ENCODE measurements around the gene ZNF519. TPM values are rescaled to one million over a fixed set of nuclear protein-coding genes. Genes with fewer than 3 reads are reported as not detected.
"Not testable (repeated sequence)": the region's sequence is repeated elsewhere in the genome, so short reads cannot be mapped to it uniquely, and the experiment has no call there.

The ZNF519 gene
- total and polyA plus RNA-seq, 4 donors: 12.7 to 19.2 (median 15.0) TPM

DNA sequence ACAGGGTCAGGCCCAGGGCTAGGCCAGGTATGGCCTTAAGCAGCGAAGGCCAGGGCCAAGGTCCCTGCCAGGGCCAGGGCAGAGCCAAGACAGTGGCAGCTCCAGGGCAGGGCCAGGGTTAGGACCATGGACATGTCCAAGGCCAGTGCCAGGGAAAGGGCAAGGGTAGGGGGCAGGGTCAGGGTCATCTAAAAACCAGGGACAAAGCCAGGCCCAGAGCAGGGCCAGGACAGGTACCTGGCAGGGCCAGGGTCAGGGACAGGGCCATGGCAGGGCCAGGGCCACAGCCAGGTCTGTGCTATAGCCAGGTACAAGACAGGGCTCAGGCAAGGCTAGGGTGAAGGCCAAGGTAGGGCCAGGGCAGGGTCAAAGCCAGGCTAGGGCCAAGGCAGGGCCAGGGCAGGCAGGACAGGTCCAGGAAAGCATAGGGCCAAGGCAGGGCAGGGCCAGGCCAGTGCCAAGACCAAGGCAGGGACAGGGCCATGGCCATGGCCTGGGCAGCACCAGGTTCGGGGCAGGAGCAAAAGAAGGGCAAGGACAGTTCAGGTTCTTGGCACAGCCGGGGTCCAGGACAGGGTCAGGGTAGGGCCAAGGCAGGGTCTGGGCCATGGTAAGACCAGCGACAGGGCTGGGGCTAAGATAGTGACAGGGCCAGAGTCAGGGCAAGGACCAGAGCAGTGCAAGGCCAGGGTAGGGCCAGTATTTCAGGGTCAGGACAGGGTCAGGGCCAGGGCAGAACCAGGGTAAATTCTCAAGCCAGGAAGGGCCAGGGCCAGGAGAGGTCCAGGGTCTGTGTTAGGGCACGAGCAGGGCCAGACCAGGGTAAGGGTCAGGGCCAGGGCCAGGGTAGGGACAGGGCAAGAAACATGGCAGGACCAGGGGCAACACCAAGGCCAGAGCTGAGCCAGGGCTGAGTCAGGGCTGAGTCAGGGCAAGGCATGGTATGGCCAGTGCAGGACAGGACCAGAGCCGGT, 40.2 kb upstream of the ZNF519 start:
- WGBS (ENCODE audit: insufficient coverage): 81% methylated on average over 5 of the region's 6 CpGs
- not testable (repeated sequence) for H3K9me3 ChIP-seq (ENCODE audit: control insufficient read depth, insufficient read depth, low read length); H3K4me1 ChIP-seq (ENCODE audit: control insufficient read depth, insufficient read depth, low read length); DNase-seq (ENCODE audit: low read depth in 4 of 6, low spot score in 6 of 6); H3K4me3 ChIP-seq (ENCODE audit: low read depth, low read length); H3K27ac ChIP-seq (ENCODE audit: low read depth, low read length); H3K27me3 ChIP-seq (ENCODE audit: control insufficient read depth, insufficient read depth, low read length); H3K36me3 ChIP-seq (ENCODE audit: control insufficient read depth, insufficient read depth, low read length)

DNA sequence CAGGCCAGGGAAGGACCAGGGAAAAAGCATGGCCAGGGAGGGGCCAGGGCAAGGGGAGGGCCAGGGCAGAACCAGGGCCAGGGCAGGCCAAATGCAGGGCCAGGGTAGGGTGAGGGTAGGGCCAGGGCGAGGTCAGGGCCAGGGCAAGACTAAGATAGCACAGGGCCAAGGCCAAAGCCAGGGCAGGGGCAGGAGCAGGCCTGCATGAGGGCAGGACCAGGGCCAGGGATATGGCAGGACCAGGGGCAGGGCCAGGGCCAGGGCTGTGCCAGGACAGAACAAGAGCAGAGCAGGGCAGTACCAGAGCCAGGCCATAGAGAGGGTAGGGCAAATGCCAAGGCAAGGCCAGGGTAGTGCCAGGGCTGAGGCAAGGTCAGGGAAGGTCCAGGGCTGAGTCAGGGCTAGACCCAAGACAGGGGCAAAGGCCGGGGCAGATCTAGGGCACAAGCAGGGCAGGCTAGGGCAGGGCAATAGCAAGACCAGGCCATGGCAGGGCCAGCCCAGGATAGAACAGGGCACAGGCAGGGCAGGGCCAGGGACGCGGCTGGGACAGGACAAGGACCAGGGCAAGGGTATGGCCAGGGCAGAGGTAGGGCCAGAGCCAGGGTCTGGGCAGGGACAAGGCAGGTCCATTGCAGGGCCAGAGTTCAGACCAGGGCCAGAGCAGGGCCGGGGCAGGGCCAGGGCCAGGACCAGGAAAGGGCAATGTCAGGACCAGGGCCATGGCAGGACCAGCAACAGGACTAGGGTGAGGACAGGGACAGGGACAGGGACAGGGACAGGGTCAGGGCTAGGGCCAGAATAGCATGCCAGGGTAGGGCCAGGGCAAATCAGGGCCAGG, 39.3 kb upstream of the ZNF519 start:
- 84% methylated on average over 5 of the region's 5 CpGs for WGBS (ENCODE audit: insufficient coverage)
- not testable (repeated sequence) for H3K36me3 ChIP-seq (ENCODE audit: control insufficient read depth, insufficient read depth, low read length)

DNA sequence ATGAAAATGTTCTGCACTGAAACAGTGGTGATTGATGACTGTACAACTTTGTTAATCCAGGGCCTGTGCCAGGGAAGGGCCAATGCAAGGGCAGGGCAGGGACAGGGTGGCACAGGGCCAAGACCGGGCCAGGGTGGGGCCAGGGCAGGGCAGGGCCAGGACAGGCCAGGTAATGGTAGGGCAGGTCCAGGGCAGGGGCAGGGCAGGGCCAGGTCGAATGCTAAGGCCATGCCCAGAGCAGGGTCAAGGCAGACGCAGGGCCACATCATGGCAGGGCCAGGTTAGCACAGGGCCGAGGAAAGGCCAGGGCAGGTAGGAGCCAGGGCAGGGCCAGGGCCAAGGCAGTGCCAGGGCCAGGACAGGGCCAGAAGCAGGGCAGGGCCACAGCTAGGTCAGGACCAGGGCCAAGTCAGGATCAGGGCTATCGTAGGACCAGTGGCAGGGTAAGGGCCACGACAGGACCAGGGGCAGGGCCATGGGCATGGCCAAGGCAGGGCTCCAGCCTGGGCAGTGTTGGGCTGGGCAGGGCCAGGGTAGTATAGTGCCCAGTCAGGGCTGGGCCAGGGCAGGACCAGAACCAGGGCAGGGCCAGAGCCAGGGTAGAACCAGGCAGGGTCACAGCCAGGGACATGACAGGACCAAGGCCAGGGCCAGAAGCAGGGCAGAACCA, 38.3 kb upstream of the ZNF519 start:
- H3K4me3 ChIP-seq (ENCODE audit: low read depth, low read length); H3K27ac ChIP-seq (ENCODE audit: low read depth, low read length); H3K9me3 ChIP-seq (ENCODE audit: control insufficient read depth, insufficient read depth, low read length); H3K27me3 ChIP-seq (ENCODE audit: control insufficient read depth, insufficient read depth, low read length); H3K36me3 ChIP-seq (ENCODE audit: control insufficient read depth, insufficient read depth, low read length); H3K4me1 ChIP-seq (ENCODE audit: control insufficient read depth, insufficient read depth, low read length); DNase-seq (ENCODE audit: low read depth in 4 of 6, low spot score in 6 of 6): not testable (repeated sequence)
- 83% methylated on average over 6 of the region's 6 CpGs for WGBS (ENCODE audit: insufficient coverage)

More for the DNA sequence above, 39.3 kb upstream of the ZNF519 start:
- not testable (repeated sequence) for H3K4me1 ChIP-seq (ENCODE audit: control insufficient read depth, insufficient read depth, low read length); DNase-seq (ENCODE audit: low read depth in 4 of 6, low spot score in 6 of 6); H3K4me3 ChIP-seq (ENCODE audit: low read depth, low read length); H3K27ac ChIP-seq (ENCODE audit: low read depth, low read length); H3K27me3 ChIP-seq (ENCODE audit: control insufficient read depth, insufficient read depth, low read length); H3K9me3 ChIP-seq (ENCODE audit: control insufficient read depth, insufficient read depth, low read length)

DNA sequence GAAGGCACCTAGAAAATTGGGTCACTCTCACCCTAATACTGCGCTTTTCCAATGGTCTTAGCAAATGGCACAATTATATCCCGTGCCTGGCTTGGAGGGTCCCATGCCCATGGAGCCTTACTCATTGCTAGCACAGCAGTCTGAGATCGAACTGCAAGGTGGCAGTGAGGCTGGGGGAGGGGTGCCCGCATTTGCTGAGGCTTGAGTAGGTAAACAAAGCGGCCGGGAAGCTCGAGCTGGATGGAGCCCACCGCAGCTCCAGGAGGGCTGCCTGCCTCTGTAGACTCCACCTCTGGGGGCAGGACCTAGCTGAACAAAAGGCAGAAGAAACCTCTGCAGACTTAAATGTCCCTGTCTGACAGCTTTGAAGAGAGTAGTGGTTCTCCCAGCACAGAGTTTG, 30.7 kb upstream of the ZNF519 start:
- not testable (repeated sequence) for H3K4me1 ChIP-seq (ENCODE audit: control insufficient read depth, insufficient read depth, low read length); DNase-seq (ENCODE audit: low read depth in 4 of 6, low spot score in 6 of 6); H3K9me3 ChIP-seq (ENCODE audit: control insufficient read depth, insufficient read depth, low read length); H3K36me3 ChIP-seq (ENCODE audit: control insufficient read depth, insufficient read depth, low read length); H3K27ac ChIP-seq (ENCODE audit: low read depth, low read length); H3K27me3 ChIP-seq (ENCODE audit: control insufficient read depth, insufficient read depth, low read length); H3K4me3 ChIP-seq (ENCODE audit: low read depth, low read length)
- 68% methylated on average over 7 of the region's 8 CpGs for WGBS (ENCODE audit: insufficient coverage)

DNA sequence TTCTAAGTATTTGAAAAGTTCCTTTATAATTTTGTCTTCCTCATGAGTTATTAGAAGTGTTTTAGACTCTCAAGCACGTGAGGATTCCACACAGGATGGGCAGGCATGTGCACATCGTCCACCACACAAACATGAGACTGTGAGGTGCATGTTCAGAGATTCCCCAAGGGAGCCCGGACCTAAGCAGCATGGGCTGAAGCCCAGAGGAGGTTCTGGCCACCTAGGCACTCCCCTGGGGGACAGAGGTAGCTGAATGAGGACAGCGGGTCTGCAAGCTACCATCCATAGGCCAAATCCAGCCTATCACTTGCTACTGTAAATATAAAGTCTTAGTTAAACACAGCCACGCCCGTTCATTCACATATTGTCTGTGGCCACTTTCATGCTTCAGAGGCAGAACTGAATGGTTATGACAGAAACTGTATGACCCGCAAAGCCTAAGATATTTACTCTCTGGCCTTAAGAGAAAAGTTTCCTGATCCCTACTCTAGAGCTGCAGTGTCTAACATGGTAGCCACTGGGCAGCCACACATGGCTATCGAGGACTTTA, 19.4 kb upstream of the ZNF519 start:
- not testable (repeated sequence) for H3K27ac ChIP-seq (ENCODE audit: low read depth, low read length); H3K4me3 ChIP-seq (ENCODE audit: low read depth, low read length); DNase-seq (ENCODE audit: low read depth in 4 of 6, low spot score in 6 of 6); H3K36me3 ChIP-seq (ENCODE audit: control insufficient read depth, insufficient read depth, low read length); H3K4me1 ChIP-seq (ENCODE audit: control insufficient read depth, insufficient read depth, low read length); H3K27me3 ChIP-seq (ENCODE audit: control insufficient read depth, insufficient read depth, low read length); H3K9me3 ChIP-seq (ENCODE audit: control insufficient read depth, insufficient read depth, low read length)
- 67% methylated on average over 1 of the region's 8 CpGs for WGBS (ENCODE audit: insufficient coverage)

DNA sequence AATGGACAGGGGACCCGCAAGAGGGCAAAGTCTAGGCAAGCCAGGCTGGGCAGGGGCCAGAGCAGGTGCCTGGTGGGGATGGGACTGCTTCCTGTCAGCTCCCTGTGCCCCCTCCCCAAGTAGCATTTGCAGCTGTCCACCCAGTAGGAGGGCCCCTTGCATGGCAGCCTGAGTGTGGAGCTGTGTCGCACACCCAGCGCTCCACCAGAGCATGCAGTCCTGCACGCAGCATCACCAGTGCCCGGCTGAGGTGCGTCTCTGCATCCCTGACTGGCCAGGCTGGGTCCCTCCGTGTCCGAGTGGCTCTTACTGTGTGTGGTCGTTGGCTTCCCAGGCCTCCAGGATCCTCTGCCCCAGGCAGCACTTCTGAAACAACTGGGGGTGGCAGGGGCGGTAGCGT, 18.5 kb upstream of the ZNF519 start:
- not testable (repeated sequence) for H3K36me3 ChIP-seq (ENCODE audit: control insufficient read depth, insufficient read depth, low read length); DNase-seq (ENCODE audit: low read depth in 4 of 6, low spot score in 6 of 6); H3K4me1 ChIP-seq (ENCODE audit: control insufficient read depth, insufficient read depth, low read length); H3K27me3 ChIP-seq (ENCODE audit: control insufficient read depth, insufficient read depth, low read length); H3K27ac ChIP-seq (ENCODE audit: low read depth, low read length); H3K9me3 ChIP-seq (ENCODE audit: control insufficient read depth, insufficient read depth, low read length); H3K4me3 ChIP-seq (ENCODE audit: low read depth, low read length)
- 92% methylated on average over 8 of the region's 11 CpGs for WGBS (ENCODE audit: insufficient coverage)

DNA sequence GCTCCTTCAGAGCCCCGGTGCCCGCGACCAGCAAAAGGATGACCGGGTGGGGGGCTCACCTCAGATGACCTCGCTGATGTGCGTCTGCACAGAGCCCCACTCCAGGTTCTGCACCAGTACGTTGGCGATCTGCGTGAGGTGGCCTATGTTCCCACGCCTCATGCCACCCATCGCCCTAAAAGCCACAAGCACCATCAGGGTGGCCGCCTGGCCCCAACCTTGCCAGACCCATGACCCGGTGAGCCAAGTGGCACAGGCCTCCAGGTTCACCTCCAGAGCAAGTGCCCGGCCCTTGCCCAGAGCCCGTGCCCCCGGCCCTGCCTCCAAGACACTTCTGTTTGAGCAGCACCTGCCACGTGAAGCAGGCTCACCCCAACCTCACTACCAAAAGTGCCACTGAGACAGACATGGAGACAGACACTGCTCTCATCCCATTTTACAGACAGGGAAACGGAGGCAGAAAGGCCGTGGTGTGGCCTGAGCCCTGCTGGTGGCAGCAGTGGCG, 17.7 kb upstream of the ZNF519 start:
- not testable (repeated sequence) for H3K36me3 ChIP-seq (ENCODE audit: control insufficient read depth, insufficient read depth, low read length); H3K4me1 ChIP-seq (ENCODE audit: control insufficient read depth, insufficient read depth, low read length); DNase-seq (ENCODE audit: low read depth in 4 of 6, low spot score in 6 of 6); H3K4me3 ChIP-seq (ENCODE audit: low read depth, low read length); H3K27ac ChIP-seq (ENCODE audit: low read depth, low read length); H3K9me3 ChIP-seq (ENCODE audit: control insufficient read depth, insufficient read depth, low read length); H3K27me3 ChIP-seq (ENCODE audit: control insufficient read depth, insufficient read depth, low read length)
- 94% methylated on average over 14 of the region's 20 CpGs for WGBS (ENCODE audit: insufficient coverage)

DNA sequence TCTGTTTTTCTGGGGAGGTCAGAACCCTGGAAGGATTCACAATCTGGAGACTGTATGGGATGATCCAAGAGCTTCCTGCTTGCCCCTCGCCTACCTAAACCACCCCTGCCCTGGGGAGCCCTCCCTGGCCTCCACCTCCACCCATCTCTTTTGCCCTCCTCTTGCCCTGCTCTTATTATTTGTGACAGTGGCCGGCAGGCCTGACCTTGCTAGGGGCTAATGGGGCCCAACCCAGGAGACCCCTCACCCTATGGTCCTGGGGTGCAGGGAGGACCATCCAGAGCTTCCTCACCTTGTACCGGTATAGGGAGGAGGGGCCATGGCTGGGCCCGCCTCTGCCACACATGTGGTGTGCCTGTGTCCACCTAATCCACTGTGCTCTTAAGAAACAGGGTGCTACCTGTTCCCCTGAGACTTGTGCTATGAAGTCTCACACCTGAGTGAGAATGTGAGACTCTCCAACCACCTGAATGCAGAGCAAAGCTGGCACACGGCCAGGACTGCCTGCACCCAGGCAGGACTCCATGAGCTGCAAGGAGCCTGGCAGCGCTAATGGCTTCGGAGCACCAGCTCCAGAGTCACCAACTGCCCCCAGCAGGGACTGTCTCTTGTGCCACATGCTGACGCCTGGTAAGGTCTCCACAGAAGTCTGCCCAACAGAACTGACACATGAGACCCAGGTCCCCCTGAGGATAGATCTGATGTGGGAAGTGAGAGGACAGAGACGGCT, 17.1 kb upstream of the ZNF519 start:
- not testable (repeated sequence) for DNase-seq (ENCODE audit: low read depth in 4 of 6, low spot score in 6 of 6); H3K36me3 ChIP-seq (ENCODE audit: control insufficient read depth, insufficient read depth, low read length); H3K27ac ChIP-seq (ENCODE audit: low read depth, low read length); H3K4me3 ChIP-seq (ENCODE audit: low read depth, low read length); H3K27me3 ChIP-seq (ENCODE audit: control insufficient read depth, insufficient read depth, low read length); H3K9me3 ChIP-seq (ENCODE audit: control insufficient read depth, insufficient read depth, low read length); H3K4me1 ChIP-seq (ENCODE audit: control insufficient read depth, insufficient read depth, low read length)
- WGBS (ENCODE audit: insufficient coverage): 67% methylated on average over 5 of the region's 9 CpGs

Data from spinal cord (tissue), 10 donors.